HG03045 (cell line): Measurements from ENCODE around the gene POU4F3.

ENCODE experiments used
- ATAC-seq: cut with Tn5 transposase; IDR thresholded peaks from one replicate; pipeline ENCODE4 v1.9.1; 2021; ENCODE audit warnings: mild to moderate bottlenecking, moderate library complexity; ENCODE audit not compliant: unreplicated experiment

POU4F3 gene

DNA sequence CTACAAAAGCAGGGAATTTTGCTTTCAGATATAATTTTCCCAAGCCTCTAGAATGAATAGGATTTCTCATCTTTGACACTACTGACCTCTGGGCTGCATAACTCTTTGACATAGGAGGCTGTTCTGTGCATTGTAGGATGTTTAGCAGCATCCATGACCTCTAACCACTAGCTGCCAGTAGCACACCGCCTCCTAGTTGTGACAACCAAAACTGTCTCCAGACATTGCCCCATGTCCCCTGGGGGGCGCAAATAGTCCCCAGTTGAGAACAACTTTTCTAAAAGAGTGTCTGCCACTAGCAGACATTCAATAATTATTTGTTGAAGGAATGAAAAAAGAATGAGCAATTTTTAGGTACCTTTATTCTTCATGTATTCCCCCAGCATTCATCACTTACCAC is 51.8 kb downstream of the POU4F3 start:
- ATAC-seq: no peak
